ENCODE results near the gene PARD6A. TPM values are rescaled to one million over a fixed set of nuclear protein-coding genes. Genes with fewer than 3 reads are reported as not detected.

PARD6A gene
- total and polyA plus RNA-seq, 2 of the 13 experiments (the other 11 are each of a cell fraction or from before 2014, with no cell fraction given) = 3.5 to 4.3 TPM

DNA sequence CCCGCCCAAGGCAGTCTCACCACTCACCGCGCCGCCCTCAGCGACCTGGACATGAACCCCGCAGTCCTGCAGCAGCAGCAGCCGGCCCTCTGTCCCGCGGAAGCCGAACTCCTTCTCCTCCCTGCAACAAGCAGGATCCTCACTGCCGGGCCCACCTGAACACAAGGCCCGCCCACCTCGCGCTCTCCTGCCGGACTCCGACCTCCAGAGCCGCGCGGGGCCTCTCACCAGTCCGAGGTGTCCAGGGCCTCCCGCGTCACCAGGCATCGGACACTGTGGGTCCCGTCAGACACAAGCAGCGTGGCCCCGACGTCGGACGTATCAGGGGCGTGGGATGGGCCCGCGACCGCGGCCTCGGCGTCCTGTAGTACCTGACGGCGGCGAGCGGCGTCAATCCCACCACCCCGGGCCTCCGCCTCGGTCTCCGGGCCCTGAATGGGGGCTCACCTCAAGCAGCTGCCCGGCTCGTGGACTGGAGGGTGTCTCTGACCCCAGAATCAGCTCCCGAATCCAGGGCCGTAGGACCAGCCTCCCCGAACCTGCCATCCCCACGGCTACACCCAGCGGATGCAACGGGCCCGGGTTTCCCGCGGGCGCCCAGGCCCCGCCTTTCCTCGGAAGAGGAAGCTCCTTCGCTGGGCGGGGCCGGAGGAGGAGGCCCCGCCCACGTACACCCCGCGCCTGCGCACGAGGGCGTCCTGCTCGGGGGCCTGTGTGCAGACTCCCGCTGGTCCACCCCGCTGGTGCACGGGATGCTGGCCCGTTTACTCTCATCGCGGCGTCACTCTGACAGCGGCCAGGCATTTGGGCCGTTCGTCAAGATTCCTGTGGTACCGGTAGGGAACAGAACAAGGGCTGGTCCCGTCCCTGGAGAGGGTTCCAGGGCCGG lies 841 bp upstream of the PARD6A start, which contains the start of gene ACD (continued):
- TF ChIP-seq, protein P1, sequence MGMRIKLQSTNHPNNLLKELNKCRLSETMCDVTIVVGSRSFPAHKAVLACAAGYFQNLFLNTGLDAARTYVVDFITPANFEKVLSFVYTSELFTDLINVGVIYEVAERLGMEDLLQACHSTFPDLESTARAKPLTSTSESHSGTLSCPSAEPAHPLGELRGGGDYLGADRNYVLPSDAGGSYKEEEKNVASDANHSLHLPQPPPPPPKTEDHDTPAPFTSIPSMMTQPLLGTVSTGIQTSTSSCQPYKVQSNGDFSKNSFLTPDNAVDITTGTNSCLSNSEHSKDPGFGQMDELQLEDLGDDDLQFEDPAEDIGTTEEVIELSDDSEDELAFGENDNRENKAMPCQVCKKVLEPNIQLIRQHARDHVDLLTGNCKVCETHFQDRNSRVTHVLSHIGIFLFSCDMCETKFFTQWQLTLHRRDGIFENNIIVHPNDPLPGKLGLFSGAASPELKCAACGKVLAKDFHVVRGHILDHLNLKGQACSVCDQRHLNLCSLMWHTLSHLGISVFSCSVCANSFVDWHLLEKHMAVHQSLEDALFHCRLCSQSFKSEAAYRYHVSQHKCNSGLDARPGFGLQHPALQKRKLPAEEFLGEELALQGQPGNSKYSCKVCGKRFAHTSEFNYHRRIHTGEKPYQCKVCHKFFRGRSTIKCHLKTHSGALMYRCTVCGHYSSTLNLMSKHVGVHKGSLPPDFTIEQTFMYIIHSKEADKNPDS (CRISPR knock-in tag; IDR thresholded peaks at IDR 0.05) = peak; percentile 91
- TF ChIP-seq, protein P2, sequence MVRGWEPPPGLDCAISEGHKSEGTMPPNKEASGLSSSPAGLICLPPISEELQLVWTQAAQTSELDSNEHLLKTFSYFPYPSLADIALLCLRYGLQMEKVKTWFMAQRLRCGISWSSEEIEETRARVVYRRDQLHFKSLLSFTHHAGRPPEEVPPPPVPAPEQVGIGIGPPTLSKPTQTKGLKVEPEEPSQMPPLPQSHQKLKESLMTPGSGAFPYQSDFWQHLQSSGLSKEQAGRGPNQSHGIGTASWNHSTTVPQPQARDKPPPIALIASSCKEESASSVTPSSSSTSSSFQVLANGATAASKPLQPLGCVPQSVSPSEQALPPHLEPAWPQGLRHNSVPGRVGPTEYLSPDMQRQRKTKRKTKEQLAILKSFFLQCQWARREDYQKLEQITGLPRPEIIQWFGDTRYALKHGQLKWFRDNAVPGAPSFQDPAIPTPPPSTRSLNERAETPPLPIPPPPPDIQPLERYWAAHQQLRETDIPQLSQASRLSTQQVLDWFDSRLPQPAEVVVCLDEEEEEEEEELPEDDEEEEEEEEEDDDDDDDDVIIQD (CRISPR knock-in tag; IDR thresholded peaks at IDR 0.05; ENCODE audit: low read depth) = 0 out of 2 replicates have a peak, but pooled peaks have one; percentile 13
- TF ChIP-seq NFRKB (IDR thresholded peaks at IDR 0.05) (no peak), ZNF83 (CRISPR knock-in tag; IDR thresholded peaks at IDR 0.05; ENCODE audit: borderline replicate concordance) (peak; percentile 88), KDM5A (IDR thresholded peaks at IDR 0.05; ENCODE audit: borderline replicate concordance, low read length) (peak; percentile 78), EED (CRISPR knock-in tag; IDR thresholded peaks at IDR 0.05) (peak; percentile 71), GTF3A (CRISPR knock-in tag; conservative IDR thresholded peaks at IDR 0.05) (peak; percentile 87), SP1 (IDR thresholded peaks at IDR 0.05) (no peak), SP1 (CRISPR knock-in tag; IDR thresholded peaks at IDR 0.05) (peak; percentile 88), KLF6 (CRISPR knock-in tag; IDR thresholded peaks at IDR 0.05) (0 out of 2 replicates have a peak, but pooled peaks have one; percentile 6), MED1 (CRISPR knock-in tag; IDR thresholded peaks at IDR 0.05) (no peak), ZZZ3 (CRISPR knock-in tag; IDR thresholded peaks at IDR 0.05; ENCODE audit: borderline replicate concordance) (peak; percentile 64; the same call in 1 of the 2 replicates), PRPF4 (IDR thresholded peaks at IDR 0.05; ENCODE audit: low read depth, low read length, poor library complexity, severe bottlenecking) (no peak), FOXA3 (CRISPR knock-in tag; IDR thresholded peaks at IDR 0.05) (peak; percentile 2; the same call in 1 of the 2 replicates), ATAD3A (CRISPR knock-in tag; IDR thresholded peaks at IDR 0.05) (no peak), ZNF749 (CRISPR knock-in tag; IDR thresholded peaks at IDR 0.05; ENCODE audit: borderline replicate concordance) (no peak; the same call in 1 of the 2 replicates), ZNF777 (CRISPR knock-in tag; IDR thresholded peaks at IDR 0.05) (peak; percentile 83), ZNF274 (CRISPR knock-in tag; IDR thresholded peaks at IDR 0.05) (peak; percentile 89)
- TF ChIP-seq, protein P3, sequence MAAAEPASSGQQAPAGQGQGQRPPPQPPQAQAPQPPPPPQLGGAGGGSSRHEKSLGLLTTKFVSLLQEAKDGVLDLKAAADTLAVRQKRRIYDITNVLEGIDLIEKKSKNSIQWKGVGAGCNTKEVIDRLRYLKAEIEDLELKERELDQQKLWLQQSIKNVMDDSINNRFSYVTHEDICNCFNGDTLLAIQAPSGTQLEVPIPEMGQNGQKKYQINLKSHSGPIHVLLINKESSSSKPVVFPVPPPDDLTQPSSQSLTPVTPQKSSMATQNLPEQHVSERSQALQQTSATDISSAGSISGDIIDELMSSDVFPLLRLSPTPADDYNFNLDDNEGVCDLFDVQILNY (CRISPR knock-in tag; conservative IDR thresholded peaks at IDR 0.05) = peak; percentile 81
- TF ChIP-seq, protein P4, sequence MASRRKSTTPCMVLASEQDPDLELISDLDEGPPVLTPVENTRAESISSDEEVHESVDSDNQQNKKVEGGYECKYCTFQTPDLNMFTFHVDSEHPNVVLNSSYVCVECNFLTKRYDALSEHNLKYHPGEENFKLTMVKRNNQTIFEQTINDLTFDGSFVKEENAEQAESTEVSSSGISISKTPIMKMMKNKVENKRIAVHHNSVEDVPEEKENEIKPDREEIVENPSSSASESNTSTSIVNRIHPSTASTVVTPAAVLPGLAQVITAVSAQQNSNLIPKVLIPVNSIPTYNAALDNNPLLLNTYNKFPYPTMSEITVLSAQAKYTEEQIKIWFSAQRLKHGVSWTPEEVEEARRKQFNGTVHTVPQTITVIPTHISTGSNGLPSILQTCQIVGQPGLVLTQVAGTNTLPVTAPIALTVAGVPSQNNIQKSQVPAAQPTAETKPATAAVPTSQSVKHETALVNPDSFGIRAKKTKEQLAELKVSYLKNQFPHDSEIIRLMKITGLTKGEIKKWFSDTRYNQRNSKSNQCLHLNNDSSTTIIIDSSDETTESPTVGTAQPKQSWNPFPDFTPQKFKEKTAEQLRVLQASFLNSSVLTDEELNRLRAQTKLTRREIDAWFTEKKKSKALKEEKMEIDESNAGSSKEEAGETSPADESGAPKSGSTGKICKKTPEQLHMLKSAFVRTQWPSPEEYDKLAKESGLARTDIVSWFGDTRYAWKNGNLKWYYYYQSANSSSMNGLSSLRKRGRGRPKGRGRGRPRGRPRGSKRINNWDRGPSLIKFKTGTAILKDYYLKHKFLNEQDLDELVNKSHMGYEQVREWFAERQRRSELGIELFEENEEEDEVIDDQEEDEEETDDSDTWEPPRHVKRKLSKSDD (CRISPR knock-in tag; IDR thresholded peaks at IDR 0.05; ENCODE audit: low read depth) = 0 out of 2 replicates have a peak, but pooled peaks have one; percentile 24
- TF ChIP-seq, protein P5, sequence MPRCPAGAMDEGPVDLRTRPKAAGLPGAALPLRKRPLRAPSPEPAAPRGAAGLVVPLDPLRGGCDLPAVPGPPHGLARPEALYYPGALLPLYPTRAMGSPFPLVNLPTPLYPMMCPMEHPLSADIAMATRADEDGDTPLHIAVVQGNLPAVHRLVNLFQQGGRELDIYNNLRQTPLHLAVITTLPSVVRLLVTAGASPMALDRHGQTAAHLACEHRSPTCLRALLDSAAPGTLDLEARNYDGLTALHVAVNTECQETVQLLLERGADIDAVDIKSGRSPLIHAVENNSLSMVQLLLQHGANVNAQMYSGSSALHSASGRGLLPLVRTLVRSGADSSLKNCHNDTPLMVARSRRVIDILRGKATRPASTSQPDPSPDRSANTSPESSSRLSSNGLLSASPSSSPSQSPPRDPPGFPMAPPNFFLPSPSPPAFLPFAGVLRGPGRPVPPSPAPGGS (CRISPR knock-in tag; IDR thresholded peaks at IDR 0.05) = peak; percentile 90; the same call in 1 of the 2 replicates

Measured in HepG2 (cell line).